Smooth muscle cell (in vitro differentiated cells): ENCODE measurements around the gene DDIT4L. TPM values are rescaled to one million over a fixed set of nuclear protein-coding genes. Genes with fewer than 3 reads are reported as not detected.
"Not testable (repeated sequence)": the region's sequence is repeated elsewhere in the genome, so short reads cannot be mapped to it uniquely, and the experiment has no call there.

Source experiments
- DNase-seq: peaks from one replicate; lab custom pipeline; 2025; ENCODE audit not compliant: unreplicated experiment; lab: John Stamatoyannopoulos, UW
- H2AFZ ChIP-seq: fragments of 200-600 bp; sonication (generic); 2 replicates; pipeline ENCODE4 v1.6.0; 2016; ENCODE audit warnings: antibody characterized with exemption, low read depth, mild to moderate bottlenecking
- H3F3A ChIP-seq: fragments of 200-600 bp; sonication (generic); 2 replicates; pipeline ENCODE4 v1.6.0; 2017; ENCODE audit warnings: antibody characterized with exemption, low read depth
- H3K27ac ChIP-seq: fragments of 200-600 bp; sonication (generic); 2 replicates; pipeline ENCODE4 v1.5.1; 2016; ENCODE audit warnings: low read depth, mild to moderate bottlenecking
- H3K27me3 ChIP-seq: fragments of 200-600 bp; sonication (generic); 2 replicates; pipeline ENCODE4 v1.6.1; 2016; ENCODE audit warnings: low read depth, mild to moderate bottlenecking
- H3K36me3 ChIP-seq: fragments of 200-600 bp; sonication (generic); 2 replicates; pipeline ENCODE4 v1.5.1; 2016; ENCODE audit warnings: low read depth
- H3K4me1 ChIP-seq: fragments of 200-600 bp; sonication (generic); 2 replicates; pipeline ENCODE4 v1.5.1; 2016; ENCODE audit warnings: low read depth
- H3K4me2 ChIP-seq: fragments of 200-600 bp; sonication (generic); 2 replicates; pipeline ENCODE4 v1.6.0; 2016; ENCODE audit warnings: mild to moderate bottlenecking
- H3K4me3 ChIP-seq: fragments of 200-600 bp; sonication (generic); 2 replicates; pipeline ENCODE4 v1.5.1; 2016; ENCODE audit warnings: mild to moderate bottlenecking
- H3K79me2 ChIP-seq: fragments of 200-600 bp; sonication (generic); 2 replicates; pipeline ENCODE4 v1.6.0; 2016; ENCODE audit warnings: low read depth, mild to moderate bottlenecking
- H3K9ac ChIP-seq: fragments of 200-600 bp; sonication (generic); 2 replicates; pipeline ENCODE4 v1.6.0; 2016; ENCODE audit warnings: low read depth
- H3K9me3 ChIP-seq: fragments of 200-600 bp; sonication (generic); replicated peaks from 2 replicates; pipeline ENCODE4 v1.5.1; 2016; ENCODE audit warnings: low read depth
- H4K20me1 ChIP-seq: fragments of 200-600 bp; sonication (generic); 2 replicates; pipeline ENCODE4 v1.6.0; 2016; ENCODE audit warnings: low read depth
- CTCF ChIP-seq: fragments of 200-600 bp; sonication (generic); IDR thresholded peaks from 2 replicates; pipeline ENCODE4 v1.5.1; 2017; ENCODE audit warnings: borderline replicate concordance, mild to moderate bottlenecking, antibody characterized with exemption; ENCODE audit not compliant: insufficient read depth, poor library complexity, severe bottlenecking
- WGBS: methylation state at CpG from one replicate; pipeline ENCODE4 v1.1.7; 2016; ENCODE audit warnings: low lambda C conversion rate; 5-methylcytosine and 5-hydroxymethylcytosine counted together
- polyA plus RNA-seq: library from polyadenylated mRNA; unstranded; fragments of >200 nt; fragmentation: Nextera tagmentation; extraction: Ambion mirVana; gene quantifications from 2 replicates; pipeline ENCODE4 v1.2.1, GENCODE V29; 2016
- total RNA-seq: library from RNA; depleted of rRNA; stranded (reverse); fragments of >200 nt; gene quantifications from 2 replicates; pipeline ENCODE4 v1.2.3, GENCODE V29; 2014

The DDIT4L gene
- total and polyA plus RNA-seq, 2 experiments from 2014 or later = 0.31 TPM; not detected in 1

GRCh38 chr4:100149190-100149589 lies 41.1 kb downstream of the DDIT4L start:
- Histone ChIP-seq H3K4me3 (no peak overlapping the region), H3K27me3 (no peaks in the 10 kb centered on the region), H3K4me1 (no peaks in the 10 kb centered on the region), H3K27ac (no peak overlapping the region), H4K20me1 (no peaks in the 10 kb centered on the region), H3K4me2 (no peak overlapping the region), H3K9me3 (no peaks in the 10 kb centered on the region), H3F3A (no peaks in the 10 kb centered on the region), H3K9ac (no peak overlapping the region), H3K79me2 (no peaks in the 10 kb centered on the region), H3K36me3 (no peaks in the 10 kb centered on the region), H2AFZ (no peak overlapping the region)
- 95% methylated on average over 6 of the region's 6 CpGs for WGBS
- no peak for TF ChIP-seq CTCF
- no peak for DNase-seq

GRCh38 chr4:100147684-100148083 lies 42.6 kb downstream of the DDIT4L start:
- Histone ChIP-seq H3K27me3 (no peaks in the 10 kb centered on the region), H4K20me1 (no peaks in the 10 kb centered on the region), H3K79me2 (no peaks in the 10 kb centered on the region), H3K27ac (no peak overlapping the region), H3K9me3 (no peaks in the 10 kb centered on the region), H3K9ac (no peak overlapping the region), H3K4me1 (no peaks in the 10 kb centered on the region), H3K4me2 (no peak overlapping the region), H3K4me3 (no peak overlapping the region), H2AFZ (no peak overlapping the region), H3F3A (no peaks in the 10 kb centered on the region), H3K36me3 (no peaks in the 10 kb centered on the region)
- DNase-seq = no peak
- no peak for TF ChIP-seq CTCF
- 63% methylated on average over 1 of the region's 1 CpG for WGBS

- H4K20me1 ChIP-seq = no peaks in the 10 kb centered on the region
- H3K4me1 ChIP-seq = no peaks in the 10 kb centered on the region
- H3K27ac ChIP-seq = no peak overlapping the region
- H3K79me2 ChIP-seq = no peaks in the 10 kb centered on the region
- no peaks in the 10 kb centered on the region for H3F3A ChIP-seq
- H3K27me3 ChIP-seq = no peaks in the 10 kb centered on the region
- DNase-seq = no peak
- 83% methylated on average over 1 of the region's 1 CpG for WGBS
- H2AFZ ChIP-seq = no peak overlapping the region
- TF ChIP-seq CTCF = no peak
- no peak overlapping the region for H3K9ac ChIP-seq
- no peak overlapping the region for H3K4me3 ChIP-seq
- H3K9me3 ChIP-seq = no peaks in the 10 kb centered on the region
- H3K36me3 ChIP-seq = no peaks in the 10 kb centered on the region
- no peak overlapping the region for H3K4me2 ChIP-seq
Measured at GRCh38 chr4:100147198-100147597, 43.1 kb downstream of the DDIT4L start.

DNA sequence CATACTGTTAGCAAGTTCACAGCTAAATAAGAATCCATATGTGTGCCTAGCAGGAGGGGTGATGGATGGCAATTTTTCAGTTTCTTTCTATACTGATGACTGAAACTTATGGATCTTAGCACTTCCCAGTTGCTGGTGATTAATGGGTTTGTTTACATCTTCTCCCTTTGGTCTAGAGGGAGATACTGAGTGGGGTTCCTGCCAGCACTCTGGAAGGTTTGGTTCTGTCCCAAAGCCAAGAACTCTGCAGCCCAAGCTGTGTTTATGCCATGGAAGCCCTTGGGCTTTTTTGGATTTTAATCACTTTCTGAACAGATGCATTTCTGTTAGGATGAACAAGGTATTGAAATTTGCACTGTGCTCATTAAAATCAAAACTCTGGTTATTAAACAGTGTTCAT lies 43.5 kb downstream of the DDIT4L start:
- Histone ChIP-seq H3K4me3 (no peak overlapping the region), H3K4me2 (no peak overlapping the region), H3F3A (no peaks in the 10 kb centered on the region), H3K27ac (no peak overlapping the region), H3K4me1 (no peaks in the 10 kb centered on the region), H3K79me2 (no peaks in the 10 kb centered on the region), H3K36me3 (no peaks in the 10 kb centered on the region), H3K9ac (no peak overlapping the region), H3K9me3 (no peaks in the 10 kb centered on the region), H3K27me3 (no peaks in the 10 kb centered on the region), H4K20me1 (no peaks in the 10 kb centered on the region), H2AFZ (no peak overlapping the region)
- TF ChIP-seq CTCF = no peak
- DNase-seq = no peak

DNA sequence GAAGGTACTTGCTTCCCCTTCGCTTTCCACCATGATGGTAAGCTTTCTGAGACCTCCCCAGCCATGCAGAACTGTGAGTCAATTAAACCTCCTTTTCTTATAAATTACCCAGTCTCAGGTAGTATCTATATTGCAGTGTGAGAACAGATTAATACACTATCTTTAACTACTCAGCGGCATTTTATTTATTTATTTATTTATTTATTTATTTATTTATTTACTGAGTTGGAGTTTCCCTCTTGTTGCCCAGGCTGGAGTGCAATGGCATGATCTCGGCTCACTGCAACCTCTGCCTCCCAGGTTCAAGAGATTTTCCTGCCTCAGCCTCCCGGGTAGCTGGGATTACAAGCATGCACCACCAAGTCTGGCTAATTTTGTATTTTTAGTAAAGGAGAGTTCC lies 52.9 kb downstream of the DDIT4L start:
- not testable (repeated sequence) for H3K4me2 ChIP-seq, H2AFZ ChIP-seq, H3K4me3 ChIP-seq, DNase-seq, H3K79me2 ChIP-seq, H4K20me1 ChIP-seq, H3K27ac ChIP-seq, H3K9me3 ChIP-seq, H3K36me3 ChIP-seq, H3K27me3 ChIP-seq, H3K9ac ChIP-seq, H3F3A ChIP-seq, H3K4me1 ChIP-seq
- 93% methylated on average over 4 of the region's 4 CpGs for WGBS
